ENCODE results near the gene DCANP1.

The DCANP1 gene

DNA sequence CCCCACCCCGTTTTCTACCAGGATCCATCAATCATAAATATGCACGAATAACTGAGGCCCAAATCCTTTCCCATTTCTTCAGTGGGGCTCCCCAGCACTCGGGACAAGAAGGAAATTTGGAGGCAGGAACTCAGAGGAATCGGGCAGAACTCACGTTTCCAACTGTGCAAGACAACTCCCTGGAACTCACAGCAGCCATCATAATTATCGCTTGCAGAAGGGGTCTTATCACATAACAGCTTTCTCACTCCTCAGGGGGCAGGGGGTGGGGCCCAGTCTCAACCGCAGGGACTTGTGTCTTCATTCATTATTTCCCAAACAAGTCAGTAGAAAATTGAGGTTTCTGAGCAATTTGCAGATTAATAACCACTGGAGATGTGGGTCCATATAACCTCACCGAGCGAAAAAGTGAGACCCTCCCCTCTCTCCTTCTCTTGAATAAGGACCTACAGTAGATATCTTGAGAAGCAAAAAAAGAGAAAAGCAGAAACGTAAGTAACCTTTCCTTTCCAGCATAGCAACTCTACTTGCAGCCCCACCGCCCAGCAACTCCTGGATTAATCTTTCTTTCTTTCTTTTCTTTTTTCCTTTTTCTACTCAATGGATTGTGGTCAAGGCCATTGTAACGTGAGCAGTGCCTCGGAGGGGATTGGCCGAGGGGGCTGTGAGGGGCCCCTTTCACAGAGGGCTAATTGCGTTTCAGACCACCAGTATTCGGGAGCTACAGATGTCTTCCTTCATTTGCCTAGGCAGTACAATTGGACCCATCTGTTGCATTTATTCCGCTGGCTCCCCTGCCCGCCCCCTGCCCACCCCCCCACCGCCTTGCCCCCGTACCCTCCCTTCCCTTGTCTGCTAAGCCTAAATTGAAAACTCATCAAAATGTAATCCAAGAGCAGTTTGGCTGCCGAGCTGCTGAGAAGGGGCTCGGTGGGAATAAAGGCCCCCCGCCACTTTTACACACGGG lies 29.8 kb upstream of the DCANP1 start:
- peaks cover 8% of the 10 kb centered on the region for H3K4me1 Mint-ChIP-seq
- peak overlapping the region in 1 of 3 experiments; percentile 14 for H3K27ac Mint-ChIP-seq
- H3K4me3 Mint-ChIP-seq, result no peak overlapping the region
- peaks cover 46% of the 10 kb centered on the region for H3K27me3 Mint-ChIP-seq (ENCODE audit: low read depth)
- TF ChIP-seq, protein P1, sequence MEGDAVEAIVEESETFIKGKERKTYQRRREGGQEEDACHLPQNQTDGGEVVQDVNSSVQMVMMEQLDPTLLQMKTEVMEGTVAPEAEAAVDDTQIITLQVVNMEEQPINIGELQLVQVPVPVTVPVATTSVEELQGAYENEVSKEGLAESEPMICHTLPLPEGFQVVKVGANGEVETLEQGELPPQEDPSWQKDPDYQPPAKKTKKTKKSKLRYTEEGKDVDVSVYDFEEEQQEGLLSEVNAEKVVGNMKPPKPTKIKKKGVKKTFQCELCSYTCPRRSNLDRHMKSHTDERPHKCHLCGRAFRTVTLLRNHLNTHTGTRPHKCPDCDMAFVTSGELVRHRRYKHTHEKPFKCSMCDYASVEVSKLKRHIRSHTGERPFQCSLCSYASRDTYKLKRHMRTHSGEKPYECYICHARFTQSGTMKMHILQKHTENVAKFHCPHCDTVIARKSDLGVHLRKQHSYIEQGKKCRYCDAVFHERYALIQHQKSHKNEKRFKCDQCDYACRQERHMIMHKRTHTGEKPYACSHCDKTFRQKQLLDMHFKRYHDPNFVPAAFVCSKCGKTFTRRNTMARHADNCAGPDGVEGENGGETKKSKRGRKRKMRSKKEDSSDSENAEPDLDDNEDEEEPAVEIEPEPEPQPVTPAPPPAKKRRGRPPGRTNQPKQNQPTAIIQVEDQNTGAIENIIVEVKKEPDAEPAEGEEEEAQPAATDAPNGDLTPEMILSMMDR (IDR thresholded peaks at IDR 0.05; ENCODE audit: unreplicated experiment in 3 of 3), result no peak
- no peaks in the 10 kb centered on the region for H3K9me3 Mint-ChIP-seq
- H3K36me3 Mint-ChIP-seq (ENCODE audit: low read depth), result no peaks in the 10 kb centered on the region

DNA sequence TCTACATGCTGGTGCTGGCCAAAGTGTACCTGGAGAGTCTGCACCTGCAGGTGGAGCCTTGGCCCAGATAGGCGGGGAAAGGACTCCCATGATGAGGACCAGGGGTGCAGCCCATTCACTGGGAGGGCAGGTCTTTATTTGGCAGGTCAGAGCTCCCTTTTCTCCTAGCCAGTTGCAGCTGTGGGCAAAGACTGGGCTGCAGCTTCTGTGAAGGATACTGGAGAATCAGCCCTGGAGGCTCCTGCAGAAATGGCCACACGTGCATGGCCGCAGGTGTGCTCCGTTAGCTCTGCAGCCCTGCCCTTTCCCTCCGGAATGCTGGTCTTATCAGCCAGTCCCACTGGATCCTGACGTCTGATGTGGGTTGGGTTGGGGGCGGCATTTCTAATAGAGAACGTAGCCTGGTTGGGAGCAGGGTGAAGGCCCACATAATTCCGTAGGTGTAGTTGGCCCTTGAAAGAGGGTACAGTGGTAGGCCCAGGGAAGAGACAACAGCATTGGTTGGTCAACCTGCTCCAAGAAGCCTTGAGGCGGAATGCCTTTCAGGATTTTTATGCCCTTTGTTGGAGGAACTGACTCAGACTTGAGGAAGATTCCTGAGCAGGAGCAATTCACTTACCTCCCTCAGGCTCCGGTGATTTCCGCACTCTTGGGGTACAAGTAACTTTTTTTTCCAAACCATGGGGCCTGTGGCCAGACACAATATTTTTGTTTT lies 27.0 kb upstream of the DCANP1 start:
- Mint-ChIP-seq H3K4me3 (no peak overlapping the region), H3K27me3 (ENCODE audit: low read depth) (peaks cover 65% of the 10 kb centered on the region), H3K27ac (no peak overlapping the region), H3K9me3 (no peaks in the 10 kb centered on the region), H3K4me1 (peaks cover 8% of the 10 kb centered on the region), H3K36me3 (ENCODE audit: low read depth) (no peaks in the 10 kb centered on the region)
- TF ChIP-seq, protein P1 (IDR thresholded peaks at IDR 0.05; ENCODE audit: unreplicated experiment in 3 of 3), result no peak

DNA sequence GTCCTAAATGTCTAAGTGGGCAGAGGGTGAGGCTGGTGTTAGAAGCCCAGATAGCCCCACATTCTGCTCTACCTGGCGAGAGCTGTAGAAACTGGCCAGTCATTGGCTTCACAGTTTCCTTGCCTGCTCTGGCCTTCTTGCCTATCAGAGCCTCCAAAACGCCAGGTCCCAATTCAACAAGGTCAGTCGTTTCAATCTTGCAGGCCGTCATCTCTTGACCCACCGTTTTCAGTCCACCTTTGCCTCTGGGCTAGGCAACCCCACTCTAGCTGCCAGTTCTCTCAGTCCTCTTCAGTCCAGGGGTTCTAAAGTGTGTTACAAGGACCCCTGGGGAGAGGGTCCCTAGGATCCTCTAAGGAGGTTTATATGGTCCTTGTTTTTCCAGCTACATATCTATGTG lies 25.0 kb upstream of the DCANP1 start:
- Mint-ChIP-seq H3K9me3 (no peaks in the 10 kb centered on the region), H3K4me3 (no peak overlapping the region), H3K27ac (no peak overlapping the region), H3K36me3 (ENCODE audit: low read depth) (no peaks in the 10 kb centered on the region), H3K4me1 (peaks cover 7% of the 10 kb centered on the region), H3K27me3 (ENCODE audit: low read depth) (peaks cover 78% of the 10 kb centered on the region)
- TF ChIP-seq, protein P1 (IDR thresholded peaks at IDR 0.05; ENCODE audit: unreplicated experiment in 3 of 3), result no peak

DNA sequence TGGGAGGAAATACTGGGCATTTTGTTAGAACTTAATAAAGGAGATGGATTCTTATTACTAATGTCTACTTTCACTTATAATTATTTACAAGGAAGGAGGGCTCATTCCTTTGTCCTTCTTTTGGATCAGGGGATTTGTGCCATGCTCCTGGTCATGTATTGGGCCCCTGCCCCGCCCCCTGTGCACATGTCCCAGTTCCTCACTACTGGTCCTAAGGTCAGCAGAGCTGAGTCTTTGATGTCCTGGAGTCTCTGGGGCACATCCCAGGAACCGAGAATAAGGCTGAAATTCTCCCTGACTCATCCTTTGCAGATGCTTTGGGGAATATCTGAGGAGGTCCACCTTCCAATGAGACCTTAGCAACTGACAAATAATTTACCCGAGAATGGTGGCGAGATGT lies 24.6 kb upstream of the DCANP1 start:
- H3K36me3 Mint-ChIP-seq (ENCODE audit: low read depth), result no peaks in the 10 kb centered on the region
- no peak overlapping the region for H3K4me3 Mint-ChIP-seq
- H3K27me3 Mint-ChIP-seq (ENCODE audit: low read depth), result peaks cover 77% of the 10 kb centered on the region
- H3K4me1 Mint-ChIP-seq, result peaks cover 2% of the 10 kb centered on the region
- TF ChIP-seq, protein P1 (IDR thresholded peaks at IDR 0.05; ENCODE audit: unreplicated experiment in 3 of 3), result no peak
- H3K9me3 Mint-ChIP-seq, result no peaks in the 10 kb centered on the region
- H3K27ac Mint-ChIP-seq, result no peak overlapping the region

DNA sequence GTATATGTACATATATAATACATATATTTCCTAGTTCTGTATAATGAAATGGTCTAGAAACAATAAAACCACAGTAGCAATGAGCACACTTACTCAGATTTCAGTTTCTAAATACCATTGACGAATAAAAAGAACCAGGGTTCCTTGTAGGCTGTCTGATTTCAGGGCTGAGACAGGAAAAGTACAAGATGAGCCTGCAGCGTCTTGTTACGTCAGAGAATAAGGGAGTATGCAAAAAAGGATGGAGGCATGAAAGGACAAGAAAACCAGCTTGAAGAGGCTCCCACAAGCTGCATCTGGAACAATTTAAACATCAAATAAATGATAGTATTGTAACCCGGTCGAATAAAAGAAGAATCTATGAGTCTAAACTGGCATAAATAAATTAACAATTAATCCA lies 22.8 kb upstream of the DCANP1 start:
- H3K27ac Mint-ChIP-seq, result no peak overlapping the region
- TF ChIP-seq, protein P1 (IDR thresholded peaks at IDR 0.05; ENCODE audit: unreplicated experiment in 3 of 3), result no peak
- peaks cover 84% of the 10 kb centered on the region for H3K27me3 Mint-ChIP-seq (ENCODE audit: low read depth)
- H3K9me3 Mint-ChIP-seq, result no peaks in the 10 kb centered on the region
- peaks cover 5% of the 10 kb centered on the region for H3K4me1 Mint-ChIP-seq
- no peaks in the 10 kb centered on the region for H3K36me3 Mint-ChIP-seq (ENCODE audit: low read depth)
- H3K4me3 Mint-ChIP-seq, result no peak overlapping the region
